Iris pigment epithelial cell (primary cell): Measurements from ENCODE around the gene TBATA.
A peak's percentile ranks its signal among the peaks of the same experiment; 100 is the strongest.

Source experiments
- DNase-seq: peaks from one replicate; pipeline ENCODE4 v3.0.0-alpha.2; 2011; ENCODE audit warnings: low read depth

The TBATA gene

GRCh38 chr10:70809011-70809611 lies 23.9 kb upstream of the TBATA start:
- no peak for DNase-seq

- DNase-seq = no peak
Observed at GRCh38 chr10:70807556-70807955, 22.4 kb upstream of the TBATA start.

DNA sequence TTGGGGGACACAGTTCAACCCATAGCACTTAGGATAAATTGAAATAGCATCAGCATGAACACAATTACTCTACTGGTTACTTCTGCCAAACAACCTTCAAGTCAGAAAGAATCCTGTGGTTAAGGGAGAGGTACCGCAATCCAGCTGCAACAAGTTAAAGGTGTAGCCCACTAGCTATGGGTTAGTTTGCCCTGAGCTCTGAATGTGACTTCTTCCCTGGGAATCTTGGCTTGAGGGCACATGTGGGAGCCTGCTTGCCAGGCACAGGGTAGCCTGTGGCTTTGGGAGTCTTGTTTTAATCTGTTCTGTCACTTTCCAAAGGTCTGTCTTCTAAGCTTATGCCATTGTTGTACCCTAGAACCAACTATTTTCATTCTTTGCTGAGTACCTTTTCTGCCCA lies 21.7 kb upstream of the TBATA start:
- no peak for DNase-seq

DNA sequence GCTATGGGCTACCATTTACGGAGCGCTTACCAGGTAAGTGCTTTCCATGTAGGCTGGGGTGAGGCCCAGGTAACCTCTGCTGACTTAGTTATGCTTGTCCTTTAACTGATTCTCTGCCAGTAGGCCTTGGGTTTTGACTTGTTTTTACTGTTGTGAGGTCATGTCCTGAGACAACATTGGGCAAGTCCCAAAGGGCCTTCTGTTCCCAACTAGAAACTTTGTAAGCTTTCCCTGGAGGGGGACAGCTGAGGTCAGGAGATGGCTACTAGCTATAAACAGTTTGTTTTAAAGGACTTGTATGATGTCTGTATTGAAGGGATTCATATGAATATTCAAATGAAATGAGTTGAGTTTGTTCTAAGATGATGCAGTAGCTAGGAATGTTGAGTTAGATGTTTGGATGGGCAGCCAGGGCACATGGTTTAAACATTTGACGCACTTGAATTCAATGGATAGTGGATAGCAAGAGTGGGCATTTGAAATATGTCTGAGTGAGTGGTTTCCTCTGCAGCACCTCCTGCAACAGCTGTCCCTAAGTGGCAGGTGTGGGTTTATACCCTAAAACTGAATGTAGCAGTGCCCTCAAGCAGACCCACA lies 20.5 kb upstream of the TBATA start:
- DNase-seq = no peak

DNA sequence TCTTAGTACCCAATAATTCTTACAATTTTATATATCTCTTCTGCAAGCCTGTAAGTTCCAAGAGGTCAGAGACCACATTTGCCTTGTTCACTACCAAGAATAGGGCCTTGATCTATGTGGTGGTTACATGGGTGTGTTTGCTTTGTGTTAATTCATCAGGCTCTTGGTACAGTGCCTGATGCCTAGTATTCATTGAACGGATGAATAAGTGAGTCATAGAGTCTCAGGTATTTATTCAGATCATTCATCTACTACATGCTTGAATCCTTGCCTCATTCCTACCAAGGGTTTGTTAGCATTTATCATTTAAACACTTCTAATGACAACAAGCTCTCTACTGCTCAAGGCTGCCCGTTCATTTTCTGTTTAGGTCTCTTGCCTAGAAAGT lies 19.2 kb upstream of the TBATA start:
- peak; percentile 24 for DNase-seq

GRCh38 chr10:70803775-70804420 lies 18.7 kb upstream of the TBATA start:
- DNase-seq = no peak

DNA sequence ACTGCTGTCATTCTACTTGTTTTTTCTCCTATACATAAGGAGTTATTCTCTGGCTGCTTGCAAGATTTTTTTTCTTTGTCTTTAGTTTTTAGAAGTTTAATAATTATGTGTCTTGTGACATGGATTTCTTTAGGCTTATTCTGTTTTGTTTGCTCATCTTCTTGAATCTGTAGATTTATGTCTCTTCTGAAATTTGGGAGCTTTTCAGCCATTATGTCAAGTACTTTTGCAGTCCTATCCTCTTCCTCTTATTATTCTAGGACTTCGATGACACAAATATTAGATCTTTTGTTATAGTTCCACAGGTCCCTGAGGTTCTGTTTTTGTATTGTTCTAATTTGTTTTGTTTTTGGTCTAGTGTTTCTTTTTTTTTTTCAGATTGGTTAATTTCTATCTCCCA lies 16.7 kb upstream of the TBATA start:
- DNase-seq = no peak

GRCh38 chr10:70799124-70799523 lies 13.9 kb upstream of the TBATA start:
- DNase-seq = no peak

GRCh38 chr10:70797840-70798239 lies 12.7 kb upstream of the TBATA start:
- DNase-seq = no peak

GRCh38 chr10:70795613-70796012 lies 10.4 kb upstream of the TBATA start:
- DNase-seq = no peak

DNA sequence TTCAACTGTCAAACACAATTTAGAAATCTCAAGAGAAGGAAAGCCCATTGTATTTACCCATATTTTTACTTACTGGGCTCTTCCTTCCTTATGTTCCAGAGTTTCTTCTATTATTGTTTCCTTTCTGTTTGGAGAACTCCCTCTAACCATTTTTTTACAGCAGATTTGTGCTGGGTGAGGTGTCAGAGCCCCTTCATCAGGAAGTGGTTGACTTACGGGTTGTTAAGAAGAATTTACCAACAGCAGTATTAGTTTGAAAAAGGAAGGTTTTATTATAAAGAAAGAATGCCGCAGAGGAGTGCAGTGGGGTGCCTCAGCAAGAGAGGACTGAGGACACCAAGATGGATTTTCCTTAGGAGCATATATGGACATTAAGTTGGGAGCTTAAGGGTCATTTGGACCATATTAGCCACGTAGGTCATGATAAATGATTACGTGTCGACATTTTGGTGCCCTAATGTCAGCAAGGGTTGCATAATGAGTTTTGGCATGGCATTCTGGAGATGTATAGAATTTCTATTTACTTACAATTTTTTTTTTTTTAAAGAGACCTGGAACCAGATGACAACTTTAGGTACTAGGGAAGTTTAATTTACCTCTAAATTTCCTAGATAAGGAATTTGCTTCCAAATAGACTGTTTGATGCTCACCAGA lies 6.3 kb upstream of the TBATA start:
- no peak for DNase-seq

DNA sequence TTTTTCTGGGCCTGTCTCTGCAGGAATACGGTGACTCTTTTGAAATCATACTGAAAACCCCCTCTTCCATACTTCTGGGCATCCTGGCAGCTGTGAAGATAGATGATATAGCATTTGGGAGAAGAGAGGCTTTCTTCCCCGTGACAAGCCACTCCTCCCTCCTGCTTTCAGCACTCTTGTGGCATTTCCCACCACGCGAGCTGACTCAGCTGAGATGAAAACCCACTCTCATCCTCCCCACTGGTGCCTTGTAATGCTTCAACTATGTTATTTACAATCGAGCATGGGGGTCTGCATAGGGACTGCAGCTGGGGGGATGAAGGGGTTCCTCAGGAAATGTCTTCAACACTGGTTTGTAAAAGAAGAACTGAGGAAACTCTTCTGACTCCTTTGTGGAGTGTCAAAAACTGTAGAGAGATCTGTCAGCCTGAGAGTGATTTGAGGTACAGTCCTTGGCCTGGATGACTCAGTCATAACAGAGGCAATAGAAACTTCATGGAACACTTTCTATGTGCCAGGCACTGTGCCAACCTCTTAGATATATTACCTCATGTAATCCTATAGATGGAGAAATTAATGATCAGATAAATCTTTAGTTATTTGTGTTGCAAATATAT lies 1.7 kb upstream of the TBATA start:
- DNase-seq = peak; percentile 56

DNA sequence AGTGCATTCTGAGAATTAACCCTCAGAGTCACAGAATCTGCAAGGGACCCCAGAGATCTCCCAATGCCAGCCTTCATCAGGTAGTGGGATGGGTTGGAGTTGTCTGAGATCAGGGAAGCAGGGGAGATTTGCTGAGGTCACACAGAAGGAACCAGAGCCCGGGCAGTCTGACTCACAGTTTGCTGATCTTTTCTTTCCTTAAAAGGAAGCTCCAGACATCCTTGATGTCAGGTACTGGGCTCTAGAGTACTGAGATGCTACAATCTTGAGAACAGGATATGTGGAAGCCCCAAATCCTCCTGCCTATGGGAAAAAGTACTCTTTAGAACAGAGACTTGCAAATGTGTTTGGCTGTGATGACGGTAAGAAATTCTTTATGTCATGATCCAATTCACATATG lies 706 bp downstream of the TBATA start:
- DNase-seq = peak; percentile 25

- DNase-seq = no peak
Observed at GRCh38 chr10:70784016-70784415, 1.2 kb downstream of the TBATA start.

DNA sequence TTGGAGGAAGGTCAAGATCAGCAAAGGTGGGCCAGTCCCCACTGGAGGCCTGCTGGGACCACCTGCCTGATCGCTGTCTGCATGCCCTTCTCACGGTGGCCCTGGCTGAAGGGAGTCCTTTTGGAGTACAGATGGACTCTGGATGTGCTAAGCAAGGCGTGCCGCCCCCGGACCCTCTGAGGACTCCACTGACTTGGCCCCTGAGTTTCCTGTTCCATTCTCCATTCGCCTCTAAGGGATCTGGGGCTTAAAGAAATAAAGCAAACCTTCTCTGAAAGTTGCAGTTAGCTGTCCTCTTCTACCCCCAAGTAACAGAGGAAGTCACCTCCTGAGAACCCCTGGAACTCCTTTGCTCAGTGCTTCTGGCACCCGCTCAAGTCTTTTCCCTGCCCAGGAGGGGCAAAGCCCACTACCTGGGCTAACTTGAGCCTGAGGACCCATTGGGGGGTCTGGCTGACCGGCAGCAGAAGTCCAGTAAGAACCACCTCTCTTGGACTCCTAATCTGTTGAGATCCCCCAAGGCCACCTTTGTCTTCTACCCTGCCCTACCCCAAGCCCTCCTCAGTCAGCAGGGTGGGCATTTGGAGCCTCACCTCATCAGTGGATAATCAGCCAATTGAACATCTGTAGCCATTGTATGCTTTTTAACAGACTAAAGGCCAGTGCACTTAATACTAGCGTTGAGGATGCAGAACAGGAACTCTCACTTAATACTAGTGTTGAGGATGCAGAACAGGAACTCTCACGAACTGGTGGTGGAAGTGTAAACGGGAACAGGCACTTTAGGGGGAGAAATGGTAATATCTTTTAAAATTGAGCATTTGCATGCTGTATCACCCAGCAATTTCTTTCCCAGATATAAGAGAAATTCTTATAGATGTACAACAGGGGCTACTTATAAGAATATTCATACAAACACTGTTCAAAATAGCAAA lies 2.2 kb downstream of the TBATA start:
- DNase-seq = no peak

- DNase-seq = no peak
Observed at GRCh38 chr10:70782086-70782745, 3.0 kb downstream of the TBATA start.

DNA sequence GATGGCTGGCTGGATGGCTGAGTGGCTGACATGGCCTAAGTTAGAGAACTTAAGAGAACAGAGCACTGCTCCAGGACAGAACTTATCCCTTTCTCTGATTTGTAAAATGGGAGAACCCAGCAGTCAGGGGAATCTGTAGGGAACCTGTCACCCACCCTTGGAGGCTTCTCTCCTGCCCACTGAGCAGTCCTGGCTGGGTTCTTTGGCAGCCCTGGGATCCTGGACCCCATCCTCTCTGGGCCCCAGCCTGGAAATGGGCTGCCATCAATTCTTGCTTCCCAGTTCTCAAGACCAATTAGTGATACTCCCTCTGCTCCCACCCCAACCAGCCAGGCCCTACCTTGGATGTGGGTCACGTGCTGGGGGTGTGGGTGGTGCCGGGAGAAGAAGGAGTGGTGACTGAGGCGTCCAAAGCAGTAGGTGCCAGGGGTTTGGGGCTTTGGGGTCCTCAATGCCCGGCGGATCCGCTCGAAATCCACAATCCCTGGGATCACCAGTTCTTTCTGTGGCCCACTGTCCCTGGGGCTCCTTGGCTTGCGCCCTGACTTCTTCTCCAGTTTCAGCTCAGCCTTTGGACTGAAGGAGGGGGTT lies 3.6 kb downstream of the TBATA start:
- no peak for DNase-seq

GRCh38 chr10:70780772-70781171 lies 4.4 kb downstream of the TBATA start:
- DNase-seq = no peak

DNA sequence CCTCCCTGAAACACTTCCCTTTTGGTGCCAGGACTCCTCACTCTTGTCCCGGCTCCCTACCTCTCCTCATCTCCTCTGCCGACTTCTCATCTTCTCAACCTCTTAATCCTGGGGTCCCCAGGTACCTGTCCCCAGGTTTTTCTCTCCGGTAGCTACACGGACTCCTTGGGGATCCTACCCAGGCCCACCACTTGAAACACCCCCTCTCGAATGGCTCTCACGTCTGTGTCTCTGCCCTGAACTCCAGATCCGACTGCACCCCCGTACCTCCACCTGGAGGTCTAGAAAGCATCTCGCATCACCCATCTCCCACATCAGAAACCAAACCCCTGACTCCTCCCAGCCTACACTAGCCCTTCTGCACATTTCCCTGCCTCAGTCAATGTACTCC lies 4.8 kb downstream of the TBATA start:
- DNase-seq = no peak

DNA sequence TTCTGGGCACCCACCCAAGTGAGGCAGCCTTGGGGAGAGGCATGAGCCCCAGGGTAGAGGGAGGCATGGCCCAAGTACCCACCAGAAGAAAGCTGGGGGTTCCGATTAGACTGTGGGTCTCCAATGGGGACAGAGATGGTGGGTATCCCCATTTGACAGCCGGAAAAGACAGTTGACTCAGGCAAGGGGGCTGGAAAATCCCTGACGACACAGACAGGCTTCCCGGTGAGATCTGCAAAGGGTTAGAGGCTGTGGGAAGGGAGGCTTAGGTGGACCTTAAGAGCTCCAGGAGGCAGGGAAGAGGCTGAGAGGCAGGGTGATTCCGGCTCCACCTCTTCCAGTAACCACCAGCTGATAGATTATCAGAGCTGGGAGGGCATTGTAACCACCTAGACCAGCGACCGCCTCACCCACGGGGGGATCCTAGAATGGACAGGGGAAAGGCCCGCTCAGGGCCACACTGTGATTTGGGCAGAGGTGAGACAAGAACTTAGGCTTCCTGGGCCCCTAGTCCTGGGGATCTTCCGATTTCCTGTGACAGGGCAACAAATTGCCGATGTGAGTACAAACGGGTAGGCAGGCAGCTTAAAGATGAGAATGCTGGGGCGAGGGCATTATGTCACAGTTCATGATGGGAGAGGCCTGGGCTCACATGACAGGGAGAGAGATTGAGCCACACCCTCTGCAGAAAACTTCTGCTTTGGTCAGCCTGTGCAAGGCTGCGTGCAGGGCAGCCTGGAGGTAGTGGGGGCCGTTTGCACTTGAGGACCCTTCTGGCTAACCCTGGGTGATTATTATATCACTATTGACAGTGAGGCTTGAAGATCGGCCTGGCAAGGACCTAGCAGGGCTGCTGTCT lies 5.4 kb downstream of the TBATA start:
- DNase-seq = no peak
